ENCODE results near the gene GPR4.
"Not testable (repeated sequence)": the region's sequence is repeated elsewhere in the genome, so short reads cannot be mapped to it uniquely, and the experiment has no call there.

Gene GPR4

GRCh38 chr19:45601524-45602374 lies at the start of gene GPR4:
Gene GPR4 (minus strand): TSS chr19:45602212. CDS start chr19:45591866, 10,346 bp downstream.
- no peak for DNase-seq (ENCODE audit: low read depth in 2 of 2)

- DNase-seq (ENCODE audit: low read depth in 2 of 2), result no peak
Measured at GRCh38 chr19:45650722-45651121, 48.7 kb upstream of the GPR4 start.

GRCh38 chr19:45646345-45646698 lies 44.3 kb upstream of the GPR4 start:
- no peak for DNase-seq (ENCODE audit: low read depth in 2 of 2)

- DNase-seq (ENCODE audit: low read depth in 2 of 2), result peak; percentile 74 to 79
Measured at GRCh38 chr19:45645631-45646344, 43.8 kb upstream of the GPR4 start.

- no peak for DNase-seq (ENCODE audit: low read depth in 2 of 2)
Measured at GRCh38 chr19:45645068-45645630, 43.1 kb upstream of the GPR4 start.

- DNase-seq (ENCODE audit: low read depth in 2 of 2), result no peak
Measured at GRCh38 chr19:45643927-45644771, 42.1 kb upstream of the GPR4 start.

GRCh38 chr19:45643024-45643926 lies 41.3 kb upstream of the GPR4 start:
- peak; percentile 93 to 95 for DNase-seq (ENCODE audit: low read depth in 2 of 2)

- DNase-seq (ENCODE audit: low read depth in 2 of 2), result peak; percentile 81 to 88
Measured at GRCh38 chr19:45641274-45642105, 39.5 kb upstream of the GPR4 start.

- DNase-seq (ENCODE audit: low read depth in 2 of 2), result peak; percentile 47 to 64
Measured at GRCh38 chr19:45640849-45641273, 38.8 kb upstream of the GPR4 start.

GRCh38 chr19:45638930-45639729 lies 37.1 kb upstream of the GPR4 start, which contains the start of gene EML2:
Gene EML2 (minus strand): TSS chr19:45639397. CDS start chr19:45639376, 21 bp downstream.
- peak in 1 of 2 donors; percentile 44 for DNase-seq (ENCODE audit: low read depth in 2 of 2)

- no peak for DNase-seq (ENCODE audit: low read depth in 2 of 2)
Measured at GRCh38 chr19:45637890-45638667, 36.1 kb upstream of the GPR4 start.

GRCh38 chr19:45636902-45637301 lies 34.9 kb upstream of the GPR4 start:
- DNase-seq (ENCODE audit: low read depth in 2 of 2), result no peak

GRCh38 chr19:45636275-45636674 lies 34.3 kb upstream of the GPR4 start:
- no peak for DNase-seq (ENCODE audit: low read depth in 2 of 2)

- DNase-seq (ENCODE audit: low read depth in 2 of 2), result peak in 1 of 2 donors; percentile 52
Measured at GRCh38 chr19:45632468-45633196, 30.6 kb upstream of the GPR4 start.

- DNase-seq (ENCODE audit: low read depth in 2 of 2), result no peak
Measured at GRCh38 chr19:45630463-45630862, 28.5 kb upstream of the GPR4 start.

GRCh38 chr19:45629704-45630103 lies 27.7 kb upstream of the GPR4 start:
- no peak for DNase-seq (ENCODE audit: low read depth in 2 of 2)

GRCh38 chr19:45628219-45628618 lies 26.2 kb upstream of the GPR4 start:
- not testable (repeated sequence) for DNase-seq (ENCODE audit: low read depth in 2 of 2)

Data from stimulated activated CD4-positive, alpha-beta T cell treated with anti-CD3 and anti-CD28 coated beads, Interleukin-4, amount 100 ng/mL, for 48 hours (primary cell).